Peyer's patch (tissue), 4 donors: Measurements from ENCODE around the gene TUBB4A. TPM values are rescaled to one million over a fixed set of nuclear protein-coding genes. Genes with fewer than 3 reads are reported as not detected.
A peak's percentile ranks its signal among the peaks of the same experiment; 100 is the strongest.
"Not testable (repeated sequence)": the region's sequence is repeated elsewhere in the genome, so short reads cannot be mapped to it uniquely, and the experiment has no call there.

ENCODE experiments used
- DNase-seq, 3 donors: peaks; one replicate each; pipeline ENCODE4 v3.0.0-alpha.2; 2017 to 2019
- H3K27ac ChIP-seq, 4 donors: fragments of 200-600 bp; sonication (generic); one replicate each; pipeline ENCODE4 v1.5.1; 2016 to 2019
- H3K27me3 ChIP-seq, 2 donors: fragments of 200-600 bp; sonication (generic); one replicate each; pipeline ENCODE4 v1.5.1; 2019
- H3K36me3 ChIP-seq, 3 donors: fragments of 200-600 bp; sonication (generic); one replicate each; pipeline ENCODE4 v1.5.1; 2016 to 2019
- H3K4me1 ChIP-seq, 4 donors: fragments of 200-600 bp; sonication (generic); one replicate each; pipeline ENCODE4 v1.5.1; 2016 to 2019
- H3K4me3 ChIP-seq, 4 donors: fragments of 200-600 bp; sonication (generic); 1 replicate in 3 of 4; 2 replicates in 1 of 4; pipeline ENCODE4 v1.5.1; 2016 to 2019; ENCODE audit warnings: mild to moderate bottlenecking in 1 of 4
- H3K9me3 ChIP-seq, 4 donors: fragments of 200-600 bp; sonication (generic); one replicate each; pipeline ENCODE4 v1.5.1; 2016 to 2019; ENCODE audit warnings: mild to moderate bottlenecking in 1 of 4
- CTCF ChIP-seq, 6 experiments: fragments of 450-650 bp in 4 of 6; fragments of 200-600 bp in 2 of 6; sonication (generic) in 1 of 6; IDR thresholded peaks; one replicate each; pipeline ENCODE4 v1.5.1; 2017 to 2019; ENCODE audit warnings: antibody characterized with exemption in 6 of 6, mild to moderate bottlenecking in 3 of 6, moderate library complexity in 1 of 6
- POLR2A ChIP-seq, 2 donors: fragments of 450-650 bp; IDR thresholded peaks; one replicate each; pipeline ENCODE4 v1.5.1; 2017; ENCODE audit warnings: antibody characterized with exemption in 2 of 2, mild to moderate bottlenecking in 2 of 2, moderate library complexity in 2 of 2
- total RNA-seq, 4 donors: library from RNA; depleted of rRNA; stranded (reverse); fragments of >200 nt; gene quantifications; one replicate each; pipeline ENCODE4 v1.1.0, GENCODE V29; 2016

Gene TUBB4A
- total RNA-seq = 1 to 10 TPM in 1 of 4 donors, under 1 TPM in 1, not detected in 2; 0.54 to 1.6 TPM

- TF ChIP-seq CTCF (IDR thresholded peaks at IDR 0.05) = no peak
- no peak for TF ChIP-seq POLR2A (IDR thresholded peaks at IDR 0.05)
- Histone ChIP-seq H3K9me3 (no peaks in the 10 kb centered on the region), H3K27me3 (peaks cover 0 to 15% of the 10 kb centered on the region in 2 donors), H3K27ac (peak within 1 kb of the TSS in 2 of 4 donors; percentile 32 to 44), H3K36me3 (no peaks in the 10 kb centered on the region), H3K4me1 (peaks cover 0 to 13% (median 6%) of the 10 kb centered on the region in 4 donors), H3K4me3 (peak within 1 kb of the TSS; percentile 39 to 52 (median 48))
- peak; percentile 46 to 67 (median 57) for DNase-seq
Measured at GRCh38 chr19:6501740-6502648, at the start of gene TUBB4A. Gene TUBB4A (minus strand): TSS chr19:6502309. CDS start chr19:6502212, 97 bp downstream.

DNA sequence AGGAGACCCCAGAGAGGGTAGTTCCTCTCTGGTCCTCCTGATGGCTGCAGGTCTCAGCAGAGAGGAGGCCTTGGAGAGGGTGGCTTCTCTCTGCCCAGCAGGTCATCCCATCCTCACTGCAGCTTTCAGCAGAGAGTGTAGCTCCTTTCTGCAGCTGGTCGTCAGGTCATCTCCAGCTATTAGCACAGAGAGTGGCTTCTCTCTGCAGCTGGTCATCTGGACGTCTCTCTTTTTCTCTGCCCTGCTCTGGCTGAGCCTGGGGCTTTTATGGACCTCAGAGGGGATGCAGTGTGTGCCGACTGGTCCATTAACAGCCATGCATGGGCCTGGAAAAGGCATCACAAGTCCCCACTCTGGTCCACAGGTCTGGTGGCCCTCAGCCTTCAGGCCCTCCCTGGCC lies 49.0 kb upstream of the TUBB4A start:
- no peaks in the 10 kb centered on the region for H3K27me3 ChIP-seq
- H3K27ac ChIP-seq = no peak overlapping the region
- no peaks in the 10 kb centered on the region for H3K36me3 ChIP-seq
- TF ChIP-seq POLR2A (IDR thresholded peaks at IDR 0.05) (no peak), CTCF (IDR thresholded peaks at IDR 0.05) (no peak)
- H3K4me1 ChIP-seq = peaks cover 0 to 8% (median 0%) of the 10 kb centered on the region in 4 donors
- H3K4me3 ChIP-seq = no peak overlapping the region
- DNase-seq = no peak
- no peaks in the 10 kb centered on the region for H3K9me3 ChIP-seq

GRCh38 chr19:6550679-6551078 lies 48.6 kb upstream of the TUBB4A start:
- DNase-seq, H3K27ac ChIP-seq, H3K4me3 ChIP-seq, H3K4me1 ChIP-seq, H3K36me3 ChIP-seq, H3K9me3 ChIP-seq, H3K27me3 ChIP-seq: not testable (repeated sequence)

DNA sequence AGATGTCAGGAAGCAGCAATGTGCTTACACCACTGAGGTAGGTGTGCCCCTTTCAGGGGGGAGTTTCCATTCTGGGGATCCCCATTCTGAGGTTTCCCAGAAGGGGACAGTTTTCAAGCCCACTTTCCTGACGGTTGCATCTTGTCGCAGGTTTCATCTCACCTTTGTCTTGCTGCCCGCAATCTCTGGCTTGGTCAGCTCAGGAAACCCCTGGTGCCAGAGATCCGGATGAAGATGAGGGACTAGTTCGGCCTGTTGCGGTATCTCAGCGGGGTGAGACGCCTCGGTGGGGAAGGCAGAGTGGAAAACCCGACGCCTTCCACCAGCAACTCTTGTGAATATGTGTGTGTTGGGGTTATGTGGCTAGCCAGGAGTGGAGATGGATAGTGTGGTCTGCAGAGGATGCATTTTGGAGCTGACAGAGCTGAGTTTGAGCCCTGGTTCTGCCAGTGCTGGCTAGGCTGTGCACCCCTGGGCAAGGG lies 41.8 kb upstream of the TUBB4A start:
- Histone ChIP-seq H3K27me3 (no peaks in the 10 kb centered on the region), H3K27ac (no peak overlapping the region), H3K4me1 (no peaks in the 10 kb centered on the region), H3K9me3 (no peaks in the 10 kb centered on the region), H3K36me3 (no peaks in the 10 kb centered on the region), H3K4me3 (no peak overlapping the region)
- TF ChIP-seq POLR2A (IDR thresholded peaks at IDR 0.05) (no peak), CTCF (IDR thresholded peaks at IDR 0.05) (no peak)
- no peak for DNase-seq

- H3K4me1 ChIP-seq = peaks cover 0 to 7% (median 0%) of the 10 kb centered on the region in 4 donors
- DNase-seq = no peak
Measured at GRCh38 chr19:6540918-6541689, 39.0 kb upstream of the TUBB4A start.

More at GRCh38 chr19:6540918-6541689, 39.0 kb upstream of the TUBB4A start:
- H3K9me3 ChIP-seq = no peaks in the 10 kb centered on the region
- no peaks in the 10 kb centered on the region for H3K36me3 ChIP-seq
- H3K27ac ChIP-seq = no peak overlapping the region
- TF ChIP-seq POLR2A (IDR thresholded peaks at IDR 0.05) (no peak), CTCF (IDR thresholded peaks at IDR 0.05) (no peak)
- H3K27me3 ChIP-seq = no peaks in the 10 kb centered on the region
- H3K4me3 ChIP-seq = no peak overlapping the region
